PC-3 (cell line): ENCODE results near the gene PRKAR2A.

ENCODE experiments used
- CTCF ChIP-seq: fragments of 300-600 bp; sonication (generic); conservative IDR thresholded peaks from 2 replicates; pipeline ENCODE4 v1.5.1; 2017; ENCODE audit warnings: antibody characterized with exemption, low read depth, mild to moderate bottlenecking, low read length
- EZH2 ChIP-seq: fragments of 300-600 bp; sonication (generic); IDR thresholded peaks from one replicate; pipeline ENCODE4 v1.6.1; 2017; ENCODE audit warnings: antibody characterized with exemption, mild to moderate bottlenecking, low read length; ENCODE audit not compliant: unreplicated experiment
- EZH2phosphoT487 ChIP-seq: fragments of 300-600 bp; sonication (generic); IDR thresholded peaks from 2 replicates; pipeline ENCODE4 v1.6.1; 2018; ENCODE audit warnings: mild to moderate bottlenecking, antibody characterized with exemption, low read length, borderline replicate concordance

GRCh38 chr3:48820612-48821324 is 26.9 kb downstream of the PRKAR2A start:
- TF ChIP-seq CTCF, result no peak
- TF ChIP-seq EZH2phosphoT487, result no peak
- TF ChIP-seq EZH2, result no peak
